GM18873 (cell line): ENCODE data around the gene TMEM218.

Experiments
- ATAC-seq: cut with Tn5 transposase; IDR thresholded peaks from one replicate; pipeline ENCODE4 v1.9.1; 2021; ENCODE audit warnings: mild to moderate bottlenecking, moderate library complexity, moderate number of reproducible peaks; ENCODE audit not compliant: unreplicated experiment, low FRiP score

The TMEM218 gene

DNA sequence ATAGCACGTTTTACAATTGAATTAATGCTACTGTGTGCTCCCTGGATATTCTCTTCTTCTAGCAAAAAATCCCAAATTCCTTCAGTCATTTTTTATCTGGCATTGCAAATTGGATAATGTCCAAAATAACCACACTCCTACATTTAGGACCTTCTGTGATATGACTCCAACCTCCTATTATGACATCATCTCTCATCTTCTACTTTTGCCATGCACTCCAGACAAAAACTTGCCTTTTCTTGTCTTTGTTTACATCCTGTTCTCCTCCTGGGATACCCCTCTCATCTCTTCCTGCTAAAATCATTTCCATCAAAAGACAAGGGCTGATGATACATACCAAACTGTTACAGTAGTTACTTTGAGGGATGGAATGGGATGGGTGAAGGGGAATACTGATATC is 20.6 kb upstream of the TMEM218 start:
- no peak for ATAC-seq

DNA sequence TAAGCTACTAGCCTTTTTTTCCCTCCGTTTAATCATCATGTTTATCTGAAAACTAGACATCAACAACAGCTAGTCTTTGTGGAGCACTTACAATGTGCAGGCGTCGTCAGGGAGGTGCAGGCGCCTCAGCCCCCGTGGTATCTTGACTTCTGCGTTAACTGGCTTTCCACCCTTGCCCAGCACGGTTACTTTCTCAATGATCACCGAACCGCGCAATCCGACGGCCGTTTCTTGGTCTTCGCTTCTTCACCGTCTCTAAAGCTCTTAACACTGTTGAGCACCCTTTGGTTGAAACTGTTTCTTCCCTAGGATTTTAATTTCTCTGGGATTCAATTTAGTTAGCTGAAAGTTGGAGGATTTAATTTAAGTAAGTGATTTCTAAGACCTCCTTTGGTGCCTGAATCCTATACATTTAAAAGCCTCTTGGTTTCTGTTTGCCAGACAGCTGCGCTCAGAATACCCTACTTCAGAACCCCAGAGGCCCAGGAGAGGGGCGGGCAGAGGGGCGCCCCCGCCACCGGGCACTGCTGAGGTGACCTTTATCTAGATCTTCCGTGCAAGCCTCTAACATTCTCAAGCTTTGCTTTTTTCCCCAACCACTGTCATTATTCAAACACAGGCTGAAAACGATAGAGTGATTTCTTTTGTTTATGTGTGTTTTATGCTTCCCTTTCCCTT is 18.0 kb upstream of the TMEM218 start:
- ATAC-seq, result no peak

DNA sequence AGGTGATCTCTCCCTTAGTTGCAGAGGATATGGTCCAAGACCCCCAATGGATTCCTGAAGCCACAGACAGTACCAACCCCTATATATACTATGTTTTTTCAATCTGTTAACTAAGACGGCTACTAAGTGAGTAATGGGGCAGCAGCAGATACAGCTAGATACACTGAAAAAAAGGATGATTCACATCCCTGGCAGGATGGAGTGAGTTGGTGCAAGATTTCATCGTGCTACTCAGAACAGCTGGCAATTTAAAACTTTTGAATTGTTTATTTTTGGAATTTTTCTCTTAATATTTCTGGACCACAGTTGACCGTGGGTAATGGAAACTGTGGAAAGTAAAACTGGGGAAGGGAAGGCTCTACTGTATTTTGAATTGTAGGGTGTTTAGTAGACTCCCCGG is 17.0 kb upstream of the TMEM218 start:
- ATAC-seq, result no peak

DNA sequence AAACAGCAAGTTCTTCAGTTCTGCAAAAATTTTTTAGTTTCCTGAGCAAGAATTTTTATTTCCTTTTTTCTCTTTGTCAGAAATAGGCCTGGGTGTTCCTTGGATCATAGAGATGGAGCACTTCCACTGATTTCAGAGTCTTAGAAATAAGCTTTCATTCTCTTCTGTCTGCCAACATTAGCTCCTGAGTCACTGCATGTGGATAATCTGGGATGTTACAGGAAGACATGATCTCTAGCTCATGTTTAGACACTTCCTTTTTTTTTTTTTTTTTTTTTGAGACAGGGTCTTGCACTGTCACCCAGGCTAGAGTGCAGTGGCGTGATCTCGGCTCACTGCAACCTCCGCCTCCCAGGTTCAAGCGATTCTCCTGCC is 13.2 kb upstream of the TMEM218 start:
- ATAC-seq, result no peak

DNA sequence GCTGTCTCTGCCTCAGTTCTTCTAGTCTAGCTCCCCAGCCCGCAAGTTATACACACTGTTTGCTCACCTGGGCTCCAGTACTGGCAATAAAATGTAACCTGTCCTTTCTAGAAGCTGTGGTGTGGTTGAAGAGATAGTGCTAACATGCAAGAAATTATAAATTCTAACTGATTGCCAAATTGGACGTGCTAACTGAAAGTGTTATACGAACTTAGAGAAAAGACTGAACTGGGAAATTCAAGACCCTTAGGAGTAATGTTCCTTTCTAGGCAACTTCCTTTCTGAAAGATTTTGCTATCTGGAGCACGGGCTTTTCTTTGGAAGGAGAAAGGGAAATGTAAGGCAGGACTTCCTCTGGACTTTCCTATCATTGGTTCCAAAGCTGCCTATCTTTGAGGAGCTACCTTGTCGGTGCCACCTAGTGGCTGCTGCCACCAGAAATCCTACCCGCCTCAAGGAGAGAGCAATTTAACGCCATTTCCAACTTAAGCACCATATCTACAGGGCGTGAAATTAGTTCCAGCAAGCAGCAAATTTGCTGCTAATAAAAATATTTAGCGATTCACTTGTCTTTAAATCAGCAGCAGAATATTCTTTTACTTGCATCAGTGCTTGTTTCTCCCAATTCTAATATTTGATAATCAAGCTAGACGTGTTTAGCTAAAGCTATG is 12.7 kb upstream of the TMEM218 start:
- peak; percentile 79 for ATAC-seq

DNA sequence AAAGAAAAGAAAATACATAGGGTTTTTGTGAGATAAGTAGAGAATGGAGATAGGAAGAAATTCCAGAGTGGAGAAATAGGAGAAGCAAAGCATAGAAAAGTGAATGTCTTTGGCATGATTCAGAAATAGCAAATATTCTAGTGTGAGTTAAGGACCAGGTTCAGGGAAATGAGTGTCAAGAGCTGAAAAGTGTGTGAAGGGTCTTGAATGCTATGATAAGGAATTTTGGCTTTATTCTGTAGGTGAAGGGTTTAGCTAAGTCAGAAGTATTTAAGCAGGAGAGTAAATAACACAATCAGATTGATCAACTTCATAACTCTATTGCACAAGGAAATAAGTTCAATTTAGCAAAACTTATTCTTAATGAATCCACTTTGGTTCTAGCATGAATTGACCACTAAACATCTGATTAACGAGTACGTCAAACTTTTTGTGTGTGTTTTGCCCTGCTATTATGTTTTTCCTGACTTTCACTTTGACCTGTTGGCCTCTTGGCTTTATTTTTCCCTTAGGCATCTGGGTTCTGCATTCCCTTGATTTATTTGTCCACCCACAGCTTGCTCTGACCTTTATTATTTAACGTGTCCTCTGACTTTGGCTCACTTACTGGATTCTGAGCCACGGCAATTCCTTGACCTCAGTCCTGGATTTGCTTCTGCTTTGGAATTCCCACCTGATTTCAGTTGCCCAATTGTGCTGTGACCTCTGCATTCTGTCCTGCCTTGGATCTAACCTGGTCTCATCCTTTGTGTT is 11.9 kb upstream of the TMEM218 start:
- ATAC-seq, result no peak

DNA sequence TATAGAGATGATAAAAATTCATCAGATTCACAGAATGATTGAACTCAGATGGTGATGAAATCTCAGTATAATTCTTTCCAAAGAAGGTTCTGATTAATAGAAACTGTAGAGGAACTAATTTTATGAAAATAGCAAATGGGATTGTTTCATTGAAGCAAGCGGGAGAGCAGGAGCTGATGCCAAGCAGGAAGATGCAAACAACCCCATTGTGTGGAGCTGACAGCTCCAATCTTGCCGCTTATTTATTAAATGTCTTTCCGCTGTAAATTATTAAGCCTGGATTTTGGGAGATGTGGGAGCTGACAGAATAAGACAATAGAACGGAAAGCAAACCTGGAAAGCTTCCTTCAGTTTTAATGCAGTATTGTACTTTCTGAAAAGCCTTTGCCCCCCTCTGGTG is 6.0 kb upstream of the TMEM218 start:
- ATAC-seq, result no peak

DNA sequence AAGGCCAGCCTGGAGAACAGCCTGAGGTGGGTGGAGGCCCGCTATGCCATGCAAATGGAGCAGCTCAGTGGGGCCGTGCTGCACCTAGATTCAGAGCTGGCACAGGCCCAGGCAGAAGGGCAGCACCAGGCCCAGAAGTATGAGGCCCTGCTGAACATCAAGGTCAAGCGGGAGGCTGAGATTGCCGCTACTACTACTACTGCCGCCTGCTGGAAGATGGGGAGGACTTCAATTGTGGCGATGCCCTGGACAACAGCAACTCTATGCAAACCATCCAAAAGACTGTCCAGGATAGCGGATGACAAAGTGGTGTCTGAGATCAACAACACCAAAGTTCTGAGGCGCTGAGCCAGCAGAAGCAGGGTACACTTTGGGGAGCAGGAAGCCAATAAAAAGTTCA is 3.1 kb upstream of the TMEM218 start:
- ATAC-seq, result no peak

DNA sequence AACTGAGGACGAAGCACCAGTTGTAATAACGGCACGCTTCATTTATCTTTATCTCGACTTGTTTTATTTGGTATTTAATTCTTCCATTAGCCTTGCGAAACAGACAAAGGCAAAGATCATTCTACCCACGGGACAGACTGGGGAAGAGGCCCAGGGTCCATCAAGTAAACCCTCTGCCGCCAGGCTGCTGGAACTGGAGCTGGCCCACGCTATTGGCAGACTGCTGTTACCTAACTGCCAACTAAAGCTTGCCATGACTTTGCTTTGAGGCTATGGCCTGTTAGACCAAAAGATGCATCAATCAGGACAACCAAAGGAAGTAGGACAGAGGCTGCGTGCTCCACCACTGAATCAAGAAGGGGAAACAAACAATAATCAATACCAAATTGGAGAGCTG is 780 bp upstream of the TMEM218 start:
- ATAC-seq, result no peak

DNA sequence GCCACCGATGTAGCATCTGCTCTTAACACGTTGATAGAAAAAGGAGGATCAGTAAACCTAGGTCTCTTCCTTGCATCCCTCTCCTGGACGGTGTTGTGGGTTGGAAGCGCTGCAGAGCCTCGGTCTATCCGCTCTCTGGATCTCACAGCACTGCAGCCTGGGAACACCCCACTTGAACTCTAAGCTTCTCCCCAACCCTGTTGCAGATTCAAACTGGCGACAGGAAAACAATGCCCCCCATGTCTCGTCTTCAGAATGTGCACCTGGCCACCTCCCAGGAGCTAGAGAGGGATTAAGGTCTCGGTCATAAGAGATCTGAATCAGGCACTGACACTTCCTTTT is 454 bp downstream of the TMEM218 start:
- no peak for ATAC-seq

DNA sequence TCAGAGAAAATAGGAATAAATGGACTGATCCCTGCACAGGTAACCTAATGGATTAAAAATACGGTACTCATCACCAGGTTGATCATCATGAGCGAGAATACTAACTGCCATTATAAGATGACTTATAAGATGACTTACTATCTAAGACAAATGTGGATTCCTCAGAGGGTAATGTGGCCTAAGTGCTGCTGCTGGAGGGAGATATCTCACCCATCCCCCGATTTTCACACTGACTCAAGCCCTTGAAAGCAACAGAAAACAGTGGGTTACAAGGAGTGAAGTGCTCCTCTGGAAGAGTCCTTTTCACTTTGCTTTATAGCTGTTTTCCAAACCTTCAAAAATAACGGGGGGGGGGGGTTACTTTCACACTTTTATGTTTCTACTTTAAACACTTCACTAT is 920 bp downstream of the TMEM218 start:
- ATAC-seq, result no peak

DNA sequence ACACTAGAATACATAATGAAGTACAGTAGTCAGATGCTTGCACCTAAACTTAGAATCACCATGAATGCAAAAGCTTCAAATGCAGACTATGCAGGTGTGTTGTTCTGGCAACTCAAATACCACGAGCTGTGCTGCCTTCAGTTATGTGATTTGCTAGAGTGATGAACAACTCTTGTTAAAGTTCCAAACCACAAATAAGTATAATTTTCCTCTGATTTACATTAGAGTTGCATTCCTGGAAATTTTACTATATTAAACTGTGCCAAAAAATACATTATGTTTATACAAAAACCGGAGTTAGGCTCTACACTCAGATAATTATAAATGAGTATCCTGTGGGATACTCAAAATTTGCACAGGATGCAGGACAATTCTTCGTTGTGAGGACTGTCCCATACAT is 3.0 kb downstream of the TMEM218 start:
- ATAC-seq, result no peak

DNA sequence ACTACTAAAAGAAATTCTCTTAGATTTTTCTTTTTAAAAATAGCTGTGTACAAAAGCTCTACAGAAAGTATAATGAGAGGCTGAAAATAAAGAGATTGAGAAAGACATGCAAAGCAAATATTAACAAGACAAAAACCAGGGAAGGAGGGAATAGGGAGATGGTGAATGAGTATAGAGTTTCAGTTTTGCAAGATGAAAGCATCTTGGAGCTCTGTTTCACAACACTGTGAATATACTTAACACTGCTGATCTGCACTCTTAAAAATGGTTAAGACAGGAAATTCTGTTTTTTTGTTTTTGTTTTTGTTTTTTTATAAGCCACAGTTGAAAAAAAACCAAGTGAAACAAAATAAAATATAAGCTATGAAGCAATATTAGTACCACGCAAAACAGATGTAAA is 5.5 kb downstream of the TMEM218 start:
- ATAC-seq, result no peak

DNA sequence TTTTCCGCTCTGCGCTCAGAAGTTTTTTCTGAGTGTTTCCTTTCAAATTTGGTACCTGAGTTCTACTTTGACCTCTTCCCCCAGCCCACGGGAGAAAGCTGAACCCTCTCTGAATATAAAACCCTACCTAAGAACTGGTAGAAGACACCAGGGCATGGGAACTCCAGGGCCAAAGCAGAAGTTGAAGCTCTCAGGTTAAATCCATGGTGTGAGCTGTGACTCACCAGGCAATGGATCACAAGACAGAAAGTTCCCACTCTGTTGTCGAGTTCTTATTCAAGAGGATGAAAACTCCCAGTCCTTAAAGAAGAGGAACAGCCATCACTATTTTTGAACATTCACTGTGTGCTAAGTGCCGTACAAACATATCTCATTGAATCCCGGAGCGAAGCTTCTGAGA is 8.9 kb downstream of the TMEM218 start:
- ATAC-seq, result no peak

DNA sequence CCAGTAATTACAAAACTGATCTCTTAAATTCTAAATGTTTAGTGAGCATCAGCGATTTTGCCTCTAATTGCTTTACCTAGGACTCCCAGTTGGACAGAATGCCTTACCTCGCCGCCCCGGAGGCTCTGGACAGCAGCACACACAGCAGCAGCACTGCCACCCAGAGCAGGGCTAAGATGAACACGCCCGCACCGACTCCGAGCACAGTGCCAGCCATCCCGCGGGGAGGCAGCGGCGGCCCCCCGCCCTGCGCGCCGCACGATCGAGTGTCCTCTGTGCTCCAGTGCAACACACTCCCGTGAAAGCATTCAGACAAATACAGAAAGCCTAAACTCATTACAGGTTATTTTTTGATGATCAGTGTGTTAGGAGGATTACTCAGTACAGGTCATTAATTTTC is 9.4 kb downstream of the TMEM218 start:
- no peak for ATAC-seq

DNA sequence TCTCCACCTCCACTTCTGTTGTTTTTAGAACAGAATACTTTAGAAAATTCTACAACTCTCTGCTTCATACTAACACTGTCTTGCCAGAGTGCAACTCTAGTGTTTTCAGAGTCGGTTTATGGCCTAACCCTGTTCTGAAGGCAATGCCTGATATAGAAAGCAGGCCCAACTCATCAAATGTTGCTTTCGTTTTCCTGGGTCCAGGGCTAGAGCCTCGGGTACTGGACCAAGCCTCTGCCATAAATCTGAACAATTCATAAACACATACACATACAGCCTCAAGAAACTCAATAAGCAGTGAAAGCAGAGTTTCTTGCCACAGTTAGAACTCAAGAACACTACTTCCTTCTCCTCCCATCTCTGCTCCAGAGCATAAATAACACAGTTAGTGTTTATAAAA is 9.8 kb downstream of the TMEM218 start:
- ATAC-seq, result no peak

DNA sequence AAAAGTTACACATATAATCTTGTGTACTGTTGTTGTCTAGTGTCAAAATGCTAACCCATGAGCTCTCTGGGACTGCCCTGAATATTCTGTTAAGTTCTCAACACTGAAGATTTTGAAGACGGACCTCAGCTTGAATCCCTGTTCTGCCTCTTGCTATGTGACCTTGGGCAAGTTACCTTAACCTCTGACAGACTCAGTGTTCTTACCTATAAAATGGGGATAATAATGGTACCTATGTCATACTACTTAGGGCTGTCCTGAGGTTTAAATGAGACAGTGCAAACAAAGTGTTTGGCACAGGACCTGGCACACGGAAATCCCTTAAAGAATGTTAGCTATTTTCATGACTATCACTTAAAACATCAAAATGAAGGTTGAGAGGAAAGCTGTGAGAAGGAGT is 11.3 kb downstream of the TMEM218 start:
- ATAC-seq, result no peak

DNA sequence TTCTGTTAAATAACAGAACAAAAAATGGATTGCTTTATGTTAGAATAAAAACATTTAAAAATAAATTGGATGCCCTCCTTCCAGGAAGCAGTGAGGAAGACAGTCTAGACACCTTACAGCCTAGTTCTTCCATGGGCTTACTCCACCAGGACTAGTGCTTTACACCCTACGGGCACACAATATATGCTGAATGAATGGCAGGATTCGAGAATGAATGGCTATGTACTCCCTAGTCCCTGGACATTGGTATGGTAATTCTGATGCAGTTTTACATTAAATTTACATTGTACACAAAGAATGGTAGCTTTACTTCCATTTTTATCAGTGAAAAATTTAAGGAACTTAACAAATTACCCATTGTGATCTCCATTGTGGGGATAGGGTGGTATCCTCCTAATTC is 16.7 kb downstream of the TMEM218 start:
- ATAC-seq, result no peak

DNA sequence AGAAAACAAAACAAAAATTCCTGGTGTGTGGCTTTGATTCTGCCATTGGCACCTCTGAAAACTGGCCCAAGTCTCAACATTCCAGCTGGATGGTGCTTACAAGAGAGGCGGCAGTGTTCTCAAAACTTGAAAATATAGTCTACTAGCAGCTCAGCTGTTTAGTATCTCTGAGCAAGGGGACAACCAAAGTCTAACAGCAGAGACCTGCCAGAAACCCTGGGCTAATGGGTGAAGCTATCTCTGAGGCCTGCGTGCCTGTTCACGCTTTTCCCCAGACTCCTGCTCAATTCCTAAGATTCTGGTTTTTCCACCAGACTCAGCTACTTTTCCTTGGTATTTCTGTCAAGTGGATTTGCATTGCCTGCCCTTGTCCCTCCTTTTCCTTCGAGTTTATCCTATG is 17.9 kb downstream of the TMEM218 start:
- ATAC-seq, result no peak

DNA sequence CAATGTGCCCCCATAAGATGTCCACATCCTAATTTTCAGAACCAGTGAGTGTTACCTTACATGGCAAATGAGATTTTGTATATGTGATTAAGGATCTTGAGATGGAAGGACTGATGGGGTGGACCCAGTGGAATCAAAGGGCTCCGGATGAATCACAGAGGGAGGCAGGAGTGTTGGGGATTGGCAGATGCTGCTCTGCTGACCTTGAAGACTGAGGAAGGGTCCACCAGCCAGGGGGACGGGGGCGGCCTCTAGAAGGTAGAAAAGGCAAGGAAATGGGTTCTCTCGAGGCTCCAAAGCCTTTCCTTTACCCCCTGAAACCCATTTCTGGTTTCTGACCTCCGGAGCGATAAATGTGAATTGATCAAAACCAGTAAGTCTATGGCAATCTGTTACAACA is 18.8 kb downstream of the TMEM218 start:
- no peak for ATAC-seq

DNA sequence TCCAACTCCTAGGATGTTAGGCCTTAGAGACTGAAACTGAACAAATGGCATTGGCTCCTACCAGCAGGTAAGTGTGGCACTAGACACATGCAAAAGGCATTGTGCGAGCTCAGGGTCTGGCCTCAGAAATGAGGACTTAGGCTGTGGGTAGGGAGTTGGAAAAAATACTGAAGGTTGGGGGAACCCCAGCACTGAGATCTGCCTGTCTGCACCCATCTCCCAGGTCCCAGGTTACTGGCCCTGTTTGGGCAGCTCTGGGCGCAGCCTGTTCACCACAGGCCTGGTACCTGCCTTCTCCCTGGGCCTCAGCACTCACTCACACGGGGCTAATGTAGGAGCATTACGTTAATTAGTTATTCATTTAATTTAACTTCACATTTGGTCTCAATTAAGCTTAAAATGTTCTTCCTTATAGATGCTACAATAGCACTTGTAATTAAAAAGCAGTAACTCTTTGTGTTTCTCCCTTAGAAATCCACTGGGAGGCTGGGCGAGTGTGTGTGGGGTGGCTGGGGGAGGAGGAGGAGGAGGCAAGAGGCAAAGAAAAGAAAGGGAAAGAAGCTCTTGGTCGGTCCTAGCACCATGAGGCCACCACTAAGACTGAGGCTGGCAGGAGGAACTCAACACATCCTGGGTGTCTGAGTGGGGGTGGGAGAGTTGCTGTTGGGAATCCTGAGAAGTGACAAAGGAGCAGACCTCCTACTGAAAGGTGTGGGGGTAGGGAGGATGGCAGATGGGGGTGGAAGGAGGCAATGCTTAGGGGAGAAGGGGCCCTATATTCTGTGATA is 19.4 kb downstream of the TMEM218 start:
- no peak for ATAC-seq
